GM23338 (cell line): ENCODE data around the gene ADCY4. TPM values are rescaled to one million over a fixed set of nuclear protein-coding genes. Genes with fewer than 3 reads are reported as not detected.

Experiments used
- ATAC-seq: fragments of 200-7000 bp; cut with Tn5 transposase; 3 replicates; pipeline ENCODE4 v1.9.1; 2020
- DNase-seq: peaks from one replicate; pipeline ENCODE4 v3.0.0-alpha.2; 2015; ENCODE audit warnings: low spot score
- H2AFZ ChIP-seq: fragments of 200-600 bp; sonication (generic); 2 replicates; pipeline ENCODE4 v1.8.0; 2016; ENCODE audit warnings: antibody characterized with exemption, mild to moderate bottlenecking, moderate library complexity
- H3F3A ChIP-seq: fragments of 200-600 bp; sonication (generic); replicated peaks from 2 replicates; pipeline ENCODE4 v1.8.0; 2017; ENCODE audit warnings: antibody characterized with exemption, mixed run types, low read depth
- H3K27ac ChIP-seq: fragments of 200-600 bp; sonication (generic); 2 replicates; pipeline ENCODE4 v1.6.1; 2016; ENCODE audit warnings: low read depth
- H3K27me3 ChIP-seq: fragments of 200-600 bp; sonication (generic); 2 replicates; pipeline ENCODE4 v1.8.0; 2016; ENCODE audit warnings: mild to moderate bottlenecking, mixed run types, moderate library complexity; ENCODE audit not compliant: insufficient read depth
- H3K36me3 ChIP-seq: fragments of 200-600 bp; sonication (generic); 2 replicates; pipeline ENCODE4 v1.8.0; 2016; ENCODE audit warnings: mild to moderate bottlenecking; ENCODE audit not compliant: insufficient read depth
- H3K4me1 ChIP-seq: fragments of 200-600 bp; sonication (generic); 2 replicates; pipeline ENCODE4 v1.8.0; 2016; ENCODE audit warnings: mild to moderate bottlenecking, moderate library complexity; ENCODE audit not compliant: insufficient read depth
- H3K4me2 ChIP-seq: fragments of 200-600 bp; sonication (generic); 2 replicates; pipeline ENCODE4 v1.7.1; 2017; ENCODE audit warnings: mixed run types
- H3K4me3 ChIP-seq: fragments of 200-600 bp; sonication (generic); 2 replicates; pipeline ENCODE4 v1.6.1; 2016; ENCODE audit warnings: mixed run types
- H3K79me2 ChIP-seq: fragments of 200-600 bp; sonication (generic); replicated peaks from 2 replicates; pipeline ENCODE4 v1.8.0; 2017; ENCODE audit warnings: mild to moderate bottlenecking; ENCODE audit not compliant: insufficient read depth
- H3K9me2 ChIP-seq: fragments of 200-600 bp; sonication (generic); 2 replicates; pipeline ENCODE4 v1.8.0; 2017; ENCODE audit not compliant: insufficient read depth
- H4K20me1 ChIP-seq: fragments of 200-600 bp; sonication (generic); replicated peaks from 2 replicates; pipeline ENCODE4 v1.8.0; 2017; ENCODE audit warnings: mild to moderate bottlenecking; ENCODE audit not compliant: insufficient read depth
- H3K27ac Mint-ChIP-seq: 2 replicates; pipeline ENCODE4 v1.8.0; 2020; ENCODE audit warnings: inconsistent platforms, mild to moderate bottlenecking, moderate library complexity, mixed read lengths
- H3K27me3 Mint-ChIP-seq: 3 replicates; pipeline ENCODE4 v1.8.0; 2022; ENCODE audit warnings: low read depth, mild to moderate bottlenecking, moderate library complexity, mixed read lengths, inconsistent platforms; ENCODE audit not compliant: insufficient read depth, poor library complexity
- H3K36me3 Mint-ChIP-seq: 3 replicates; pipeline ENCODE4 v1.8.0; 2021; ENCODE audit warnings: low read depth, mild to moderate bottlenecking, inconsistent platforms, moderate library complexity, mixed read lengths
- H3K4me1 Mint-ChIP-seq: 3 replicates; pipeline ENCODE4 v1.8.0; 2020; ENCODE audit warnings: mild to moderate bottlenecking, inconsistent platforms, mixed read lengths
- H3K4me3 Mint-ChIP-seq: 3 replicates; pipeline ENCODE4 v1.8.0; 2021; ENCODE audit warnings: moderate library complexity, mild to moderate bottlenecking, inconsistent platforms, mixed read lengths
- H3K9me3 Mint-ChIP-seq: 3 replicates; pipeline ENCODE4 v1.8.0; 2020; ENCODE audit warnings: moderate library complexity, mild to moderate bottlenecking, inconsistent platforms, mixed read lengths
- CREB1 ChIP-seq: fragments of 250-450 bp; sonication (Bioruptor Pico); IDR thresholded peaks from 2 replicates; pipeline ENCODE4 v1.5.0; 2020; ENCODE audit warnings: low read depth, mild to moderate bottlenecking, moderate library complexity
- CTCF ChIP-seq, 2 experiments: fragments of 200-600 bp in 1 of 2; sonication (generic) in 1 of 2; conservative IDR thresholded peaks; 2 replicates each; pipeline versions ENCODE4 v1.5.1 to v1.6.1; 2016 to 2017; ENCODE audit warnings: antibody characterized with exemption in 2 of 2, low read depth in 2 of 2, mild to moderate bottlenecking in 2 of 2, moderate library complexity in 1 of 2
- ETS1 ChIP-seq: IDR thresholded peaks from 2 replicates; pipeline ENCODE4 v1.6.1; 2016; ENCODE audit warnings: antibody characterized with exemption
- EZH2 ChIP-seq: fragments of 200-600 bp; sonication (generic); IDR thresholded peaks from one replicate; pipeline ENCODE4 v1.8.0; 2017; ENCODE audit warnings: antibody characterized with exemption, mild to moderate bottlenecking, low read depth; ENCODE audit not compliant: unreplicated experiment
- EZH2phosphoT487 ChIP-seq: fragments of 200-600 bp; sonication (generic); IDR thresholded peaks from one replicate; pipeline ENCODE4 v1.8.1; 2018; ENCODE audit warnings: antibody characterized with exemption; ENCODE audit not compliant: unreplicated experiment
- JUNB ChIP-seq: IDR thresholded peaks from one replicate; pipeline ENCODE4 v1.6.1; 2016; ENCODE audit warnings: antibody characterized with exemption; ENCODE audit not compliant: unreplicated experiment
- NANOG ChIP-seq: IDR thresholded peaks from 2 replicates; pipeline ENCODE4 v1.6.1; 2016; ENCODE audit warnings: antibody characterized with exemption, borderline replicate concordance
- POLR2AphosphoS5 ChIP-seq: IDR thresholded peaks from 2 replicates; pipeline ENCODE4 v1.6.1; 2016; ENCODE audit warnings: antibody characterized with exemption, low read depth
- REST ChIP-seq: IDR thresholded peaks from one replicate; pipeline ENCODE4 v1.6.1; 2018; ENCODE audit warnings: antibody characterized with exemption; ENCODE audit not compliant: unreplicated experiment
- STAT1 ChIP-seq: IDR thresholded peaks from one replicate; pipeline ENCODE4 v1.6.1; 2016; ENCODE audit warnings: antibody characterized with exemption; ENCODE audit not compliant: unreplicated experiment
- ZNF331 ChIP-seq: fragments of 250-450 bp; sonication (Bioruptor Pico); IDR thresholded peaks from 2 replicates; pipeline ENCODE4 v1.5.0; 2020; ENCODE audit warnings: low read depth, mild to moderate bottlenecking, moderate library complexity
- polyA plus RNA-seq: library from polyadenylated mRNA; unstranded; fragments of >200 nt; fragmentation: Nextera tagmentation; extraction: Ambion mirVana; gene quantifications from 2 replicates; pipeline ENCODE4 v1.2.1, GENCODE V29; 2016
- total RNA-seq: library from RNA; depleted of rRNA; stranded (reverse); fragments of >200 nt; shearing (Covaris generic); gene quantifications from 2 replicates; pipeline ENCODE4 v1.2.3, GENCODE V29; 2014

The ADCY4 gene
- total and polyA plus RNA-seq, 2 experiments from 2014 or later = 0.10 to 0.40 TPM

- no peaks in the 10 kb centered on the region for H3K36me3 ChIP-seq
- no peaks in the 10 kb centered on the region for H3K79me2 ChIP-seq
- peak within 1 kb of the TSS; percentile 63 for H3K4me3 Mint-ChIP-seq
- peaks cover 18% of the 10 kb centered on the region; the same call in 1 of the 2 replicates for H3K27me3 ChIP-seq
- H4K20me1 ChIP-seq = no peaks in the 10 kb centered on the region; the same call in none of the 2 replicates
- no peak within 1 kb of the TSS for H3K27ac Mint-ChIP-seq
- peaks cover 32% of the 10 kb centered on the region for H3K27me3 Mint-ChIP-seq
- peak within 1 kb of the TSS; percentile 51 for H3K4me3 ChIP-seq
- peak; percentile 79 for DNase-seq
- no peaks in the 10 kb centered on the region for H3F3A ChIP-seq
- H3K4me1 Mint-ChIP-seq = peaks cover 15% of the 10 kb centered on the region
- H3K4me2 ChIP-seq = peak within 1 kb of the TSS; percentile 68
- no peaks in the 10 kb centered on the region for H3K9me3 Mint-ChIP-seq
- H3K4me1 ChIP-seq = peaks cover 4% of the 10 kb centered on the region; the same call in 1 of the 2 replicates
- peak; percentile 79 for ATAC-seq
- TF ChIP-seq ETS1 (no peak), EZH2phosphoT487 (no peak), POLR2AphosphoS5 (no peak), CTCF (conservative IDR thresholded peaks at IDR 0.05; ENCODE audit: low read depth in 2 of 2) (peak in 1 of 2 experiments; percentile 42; a peak in 1 of 4 replicates)
- H2AFZ ChIP-seq = no peak within 1 kb of the TSS
- peaks cover 33% of the 10 kb centered on the region for H3K36me3 Mint-ChIP-seq
- no peak within 1 kb of the TSS for H3K27ac ChIP-seq
- H3K9me2 ChIP-seq = no peaks in the 10 kb centered on the region
These were observed 23.9 kb downstream of the ADCY4 start, which contains the start of gene LTB4R for GRCh38 chr14:24310646-24311604. Gene LTB4R, plus strand, starts transcription at chr14:24311502. Its CDS starts 4,150 bp downstream, at chr14:24315652.

- H3F3A ChIP-seq = no peaks in the 10 kb centered on the region
- no peak overlapping the region for H3K27ac Mint-ChIP-seq
These were observed 24.6 kb downstream of the ADCY4 start for GRCh38 chr14:24310265-24310645.

More at GRCh38 chr14:24310265-24310645, 24.6 kb downstream of the ADCY4 start:
- no peak for ATAC-seq
- no peak for TF ChIP-seq POLR2AphosphoS5
- TF ChIP-seq ZNF331 (CRISPR knock-in tag) = no peak
- no peak for TF ChIP-seq JUNB
- TF ChIP-seq EZH2phosphoT487 = no peak
- no peak for TF ChIP-seq NANOG
- TF ChIP-seq CREB1 (CRISPR knock-in tag) = no peak
- no peak for TF ChIP-seq EZH2
- no peak for TF ChIP-seq STAT1
- TF ChIP-seq REST = no peak
- TF ChIP-seq CTCF (conservative IDR thresholded peaks at IDR 0.05; ENCODE audit: low read depth in 2 of 2) = no peak
- Histone ChIP-seq H3K79me2 (no peaks in the 10 kb centered on the region), H3K4me2 (peak overlapping the region; percentile 68; the same call in 1 of the 2 replicates), H3K9me2 (no peaks in the 10 kb centered on the region), H3K27me3 (peaks cover 16% of the 10 kb centered on the region; the same call in 1 of the 2 replicates), H3K4me1 (peaks cover 4% of the 10 kb centered on the region; the same call in 1 of the 2 replicates), H3K4me3 (peak overlapping the region; percentile 51; the same call in 1 of the 2 replicates), H3K27ac (no peak overlapping the region), H2AFZ (no peak overlapping the region), H3K36me3 (no peaks in the 10 kb centered on the region), H4K20me1 (no peaks in the 10 kb centered on the region; the same call in none of the 2 replicates)
- Mint-ChIP-seq H3K27me3 (peaks cover 30% of the 10 kb centered on the region), H3K4me3 (peak overlapping the region; percentile 63), H3K9me3 (no peaks in the 10 kb centered on the region), H3K4me1 (peaks cover 15% of the 10 kb centered on the region), H3K36me3 (peaks cover 40% of the 10 kb centered on the region)
- DNase-seq = no peak
